Liver (tissue), 10 donors: Measurements from ENCODE around the gene PPP2R5A. TPM values are rescaled to one million over a fixed set of nuclear protein-coding genes. Genes with fewer than 3 reads are reported as not detected.

ENCODE experiments used
- DNase-seq: peaks from one replicate; pipeline ENCODE4 v3.0.0-alpha.2; 2017; ENCODE audit warnings: low spot score
- H3K27ac ChIP-seq, 2 donors: one replicate each; pipeline ENCODE4 v1.7.0; 2013; ENCODE audit warnings: inconsistent platforms in 2 of 2, low read length in 2 of 2, control low read depth in 1 of 2, low read depth in 1 of 2, mild to moderate bottlenecking in 1 of 2
- H3K27me3 ChIP-seq, 4 donors: one replicate each; pipeline versions ENCODE4 v1.6.1 to v1.7.0; 2013; ENCODE audit warnings: low read length in 3 of 4, inconsistent platforms in 1 of 4, mild to moderate bottlenecking in 1 of 4, moderate library complexity in 1 of 4; ENCODE audit not compliant: control insufficient read depth in 4 of 4, insufficient read depth in 4 of 4
- H3K36me3 ChIP-seq, 4 donors: one replicate each; pipeline versions ENCODE4 v1.6.1 to v1.7.0; 2013; ENCODE audit warnings: low read length in 3 of 4, mild to moderate bottlenecking in 3 of 4, low read depth in 1 of 4, moderate library complexity in 1 of 4; ENCODE audit not compliant: control insufficient read depth in 4 of 4, insufficient read depth in 3 of 4
- H3K4me1 ChIP-seq, 4 donors: one replicate each; pipeline versions ENCODE4 v1.6.1 to v1.7.0; 2013; ENCODE audit warnings: low read length in 3 of 4, mild to moderate bottlenecking in 3 of 4, moderate library complexity in 1 of 4; ENCODE audit not compliant: control insufficient read depth in 4 of 4, insufficient read depth in 4 of 4
- H3K4me3 ChIP-seq, 3 donors: one replicate each; pipeline versions ENCODE4 v1.6.1 to v1.7.0; 2013; ENCODE audit warnings: low read length in 3 of 3, control low read depth in 1 of 3, low read depth in 1 of 3, mild to moderate bottlenecking in 1 of 3
- H3K9ac ChIP-seq, 2 donors: one replicate each; pipeline ENCODE4 v1.7.0; 2013; ENCODE audit warnings: low read length in 2 of 2, mild to moderate bottlenecking in 2 of 2, moderate library complexity in 2 of 2, control low read depth in 1 of 2, low read depth in 1 of 2
- H3K9me3 ChIP-seq, 4 donors: one replicate each; pipeline versions ENCODE4 v1.6.1 to v1.7.0; 2013; ENCODE audit warnings: low read length in 3 of 4; ENCODE audit not compliant: control insufficient read depth in 4 of 4
- CTCF ChIP-seq: fragments of 150-350 bp; IDR thresholded peaks from 2 replicates; pipeline ENCODE4 v1.5.1; 2017; ENCODE audit warnings: improper control_type of control experiment, low read depth, low read length; ENCODE audit not compliant: missing input control
- FOXA1 ChIP-seq: IDR thresholded peaks from 2 replicates; pipeline ENCODE4 v1.6.1; 2016; ENCODE audit warnings: antibody characterized with exemption
- FOXA2 ChIP-seq: IDR thresholded peaks from 2 replicates; pipeline ENCODE4 v1.6.1; 2016; ENCODE audit warnings: antibody characterized with exemption
- HNF4A ChIP-seq, 2 donors: conservative IDR thresholded peaks; 2 replicates each; pipeline ENCODE4 v1.6.1; 2016; ENCODE audit warnings: antibody characterized with exemption in 2 of 2, mild to moderate bottlenecking in 2 of 2
- HNF4G ChIP-seq: IDR thresholded peaks from 2 replicates; pipeline ENCODE4 v1.6.1; 2016; ENCODE audit warnings: antibody characterized with exemption
- JUND ChIP-seq, 2 donors: IDR thresholded peaks; 2 replicates each; pipeline ENCODE4 v1.6.1; 2016; ENCODE audit warnings: antibody characterized with exemption in 2 of 2
- NR2F2 ChIP-seq: IDR thresholded peaks from 2 replicates; pipeline ENCODE4 v1.6.1; 2016; ENCODE audit warnings: antibody characterized with exemption
- RAD21 ChIP-seq, 2 donors: IDR thresholded peaks; 2 replicates each; pipeline ENCODE4 v1.6.1; 2016; ENCODE audit warnings: antibody characterized with exemption in 2 of 2, mild to moderate bottlenecking in 2 of 2
- RXRA ChIP-seq, 2 donors: IDR thresholded peaks; 2 replicates each; pipeline ENCODE4 v1.6.1; 2017 to 2018; ENCODE audit warnings: antibody characterized with exemption in 2 of 2, mild to moderate bottlenecking in 1 of 2
- SP1 ChIP-seq: IDR thresholded peaks from 2 replicates; pipeline ENCODE4 v1.6.1; 2018; ENCODE audit warnings: antibody characterized with exemption, mild to moderate bottlenecking
- YY1 ChIP-seq: IDR thresholded peaks from 2 replicates; pipeline ENCODE4 v1.6.1; 2016; ENCODE audit warnings: antibody characterized with exemption, mild to moderate bottlenecking
- WGBS: extraction: QIAGEN DNeasy Blood & Tissue Kit; methylation state at CpG from one replicate; pipeline ENCODE4 v1.1.7; 2013; 5-methylcytosine and 5-hydroxymethylcytosine counted together
- polyA plus RNA-seq, 2 donors: library from polyadenylated mRNA; stranded (reverse) in 1 of 2; unstranded in 1 of 2; fragments of 200-250 nt in 1 of 2; fragments of >200 nt in 1 of 2; fragmentation: Nextera tagmentation in 1 of 2; extraction: Ambion mirVana in 1 of 2; gene quantifications; one replicate each; pipeline versions ENCODE4 v1.2.1 to v1.2.3, GENCODE V29; 2013 to 2015
- small RNA-seq: library from RNA; depleted of rRNA; stranded (forward); fragments of <200 nt; gene quantifications from one replicate; pipeline ENCODE3, GENCODE V24; 2014
- total RNA-seq, 2 donors: library from RNA; depleted of rRNA; stranded (reverse); fragments of >200 nt; gene quantifications; one replicate each; pipeline ENCODE4 v1.2.3, GENCODE V29; 2014
- TF ChIP-seq, protein P1 (sequence below): IDR thresholded peaks from 2 replicates; pipeline ENCODE4 v1.6.1; 2016; ENCODE audit warnings: antibody characterized with exemption
- TF ChIP-seq, protein P2 (sequence below): IDR thresholded peaks from 2 replicates; pipeline ENCODE4 v1.6.1; 2016; ENCODE audit warnings: antibody characterized with exemption
- donor health status: healthy.
- donor health status: healthy.
- donor health status: healthy.
- donor health status: healthy.
- donor health status: healthy.

PPP2R5A gene
- total and polyA plus RNA-seq, 4 donors, result 22.9 to 40.7 (median 28.5) TPM

- Histone ChIP-seq H3K9me3 (no peaks in the 10 kb centered on the region), H3K27ac (no peak overlapping the region), H3K36me3 (peaks cover 0 to 1% (median 0%) of the 10 kb centered on the region in 4 donors), H3K4me1 (no peaks in the 10 kb centered on the region), H3K27me3 (no peaks in the 10 kb centered on the region), H3K4me3 (no peak overlapping the region), H3K9ac (no peak overlapping the region)
- no peak for DNase-seq
- 97% methylated on average over 7 of the region's 7 CpGs for WGBS
- TF ChIP-seq, protein P1, sequence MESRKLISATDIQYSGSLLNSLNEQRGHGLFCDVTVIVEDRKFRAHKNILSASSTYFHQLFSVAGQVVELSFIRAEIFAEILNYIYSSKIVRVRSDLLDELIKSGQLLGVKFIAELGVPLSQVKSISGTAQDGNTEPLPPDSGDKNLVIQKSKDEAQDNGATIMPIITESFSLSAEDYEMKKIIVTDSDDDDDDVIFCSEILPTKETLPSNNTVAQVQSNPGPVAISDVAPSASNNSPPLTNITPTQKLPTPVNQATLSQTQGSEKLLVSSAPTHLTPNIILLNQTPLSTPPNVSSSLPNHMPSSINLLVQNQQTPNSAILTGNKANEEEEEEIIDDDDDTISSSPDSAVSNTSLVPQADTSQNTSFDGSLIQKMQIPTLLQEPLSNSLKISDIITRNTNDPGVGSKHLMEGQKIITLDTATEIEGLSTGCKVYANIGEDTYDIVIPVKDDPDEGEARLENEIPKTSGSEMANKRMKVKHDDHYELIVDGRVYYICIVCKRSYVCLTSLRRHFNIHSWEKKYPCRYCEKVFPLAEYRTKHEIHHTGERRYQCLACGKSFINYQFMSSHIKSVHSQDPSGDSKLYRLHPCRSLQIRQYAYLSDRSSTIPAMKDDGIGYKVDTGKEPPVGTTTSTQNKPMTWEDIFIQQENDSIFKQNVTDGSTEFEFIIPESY, result no peak
- TF ChIP-seq FOXA1, result no peak
- no peak for TF ChIP-seq RXRA (IDR thresholded peaks at IDR 0.05)
- TF ChIP-seq RAD21 (IDR thresholded peaks at IDR 0.05), result no peak
- TF ChIP-seq HNF4G, result no peak
- no peak for TF ChIP-seq CTCF
- no peak for TF ChIP-seq YY1
- TF ChIP-seq, protein P2, sequence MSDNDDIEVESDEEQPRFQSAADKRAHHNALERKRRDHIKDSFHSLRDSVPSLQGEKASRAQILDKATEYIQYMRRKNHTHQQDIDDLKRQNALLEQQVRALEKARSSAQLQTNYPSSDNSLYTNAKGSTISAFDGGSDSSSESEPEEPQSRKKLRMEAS, result no peak
- no peak for TF ChIP-seq FOXA2
- TF ChIP-seq JUND (IDR thresholded peaks at IDR 0.05), result no peak
- TF ChIP-seq SP1, result no peak
Observed at GRCh38 chr1:212402666-212403321, 117.6 kb downstream of the PPP2R5A start.

GRCh38 chr1:212410231-212410820, 125.1 kb downstream of the PPP2R5A start:
- no peak for DNase-seq
- WGBS, result 64% methylated on average over 8 of the region's 8 CpGs

More at GRCh38 chr1:212410231-212410820, 125.1 kb downstream of the PPP2R5A start:
- peaks cover 0 to 19% (median 7%) of the 10 kb centered on the region in 4 donors for H3K4me1 ChIP-seq
- H3K4me3 ChIP-seq, result no peak overlapping the region
- no peak for TF ChIP-seq FOXA1
- TF ChIP-seq NR2F2, result no peak
- TF ChIP-seq HNF4A (conservative IDR thresholded peaks at IDR 0.05), result peak; percentile 27 to 61
- TF ChIP-seq YY1, result no peak
- no peaks in the 10 kb centered on the region for H3K27me3 ChIP-seq
- H3K9me3 ChIP-seq, result no peaks in the 10 kb centered on the region
- peaks cover 0 to 4% (median 0%) of the 10 kb centered on the region in 4 donors for H3K36me3 ChIP-seq
- H3K27ac ChIP-seq, result no peak overlapping the region
- H3K9ac ChIP-seq, result no peak overlapping the region

Small RNA genes lying within 50 kb of the gene (small RNA-seq; reads per million reads assigned to genes)
- gene SNORA16B, result not detected

Other genes starting within 250 kb of the PPP2R5A start
- 10 to 100 TPM; 12.9 to 14.4 TPM for gene INTS7, start 249.9 kb upstream of the PPP2R5A start, total RNA-seq
- 1 to 10 TPM; 3.9 to 7.5 TPM for gene INTS7, start 249.9 kb upstream of the PPP2R5A start, polyA plus RNA-seq
- gene DTL, start 249.7 kb upstream of the PPP2R5A start, total RNA-seq, result 10 to 100 TPM in 1 of 2 donors, under 1 TPM in 1; 0.17 to 17.9 TPM
- 1 to 10 TPM in 1 of 2 donors, under 1 TPM in 1; 0.33 to 1.1 TPM for gene DTL, start 249.7 kb upstream of the PPP2R5A start, polyA plus RNA-seq
- 1 to 10 TPM; 1.8 to 3.4 TPM for gene PACC1, start 129.5 kb downstream of the PPP2R5A start, total RNA-seq
- 1 to 10 TPM; 1.4 to 1.7 TPM for gene PACC1, start 129.5 kb downstream of the PPP2R5A start, polyA plus RNA-seq
- 1 to 10 TPM; 6.6 to 9.8 TPM for gene NENF, start 147.5 kb downstream of the PPP2R5A start, total RNA-seq
- 10 to 100 TPM; 22.1 to 44.3 TPM for gene NENF, start 147.5 kb downstream of the PPP2R5A start, polyA plus RNA-seq